Renal cortical epithelial cell (primary cell): ENCODE data around the gene EPS8L3. TPM values are rescaled to one million over a fixed set of nuclear protein-coding genes. Genes with fewer than 3 reads are reported as not detected.

Experiments used
- DNase-seq: peaks from one replicate; pipeline ENCODE4 v3.0.0-alpha.2; 2011; ENCODE audit warnings: low read depth
- total RNA-seq: library from RNA; depleted of rRNA; stranded (reverse); fragments of >200 nt; gene quantifications from 2 replicates; pipeline ENCODE4 v1.2.3, GENCODE V29; 2014

EPS8L3 gene
- total RNA-seq, 1 donor from 2014 or later, result not detected

DNA sequence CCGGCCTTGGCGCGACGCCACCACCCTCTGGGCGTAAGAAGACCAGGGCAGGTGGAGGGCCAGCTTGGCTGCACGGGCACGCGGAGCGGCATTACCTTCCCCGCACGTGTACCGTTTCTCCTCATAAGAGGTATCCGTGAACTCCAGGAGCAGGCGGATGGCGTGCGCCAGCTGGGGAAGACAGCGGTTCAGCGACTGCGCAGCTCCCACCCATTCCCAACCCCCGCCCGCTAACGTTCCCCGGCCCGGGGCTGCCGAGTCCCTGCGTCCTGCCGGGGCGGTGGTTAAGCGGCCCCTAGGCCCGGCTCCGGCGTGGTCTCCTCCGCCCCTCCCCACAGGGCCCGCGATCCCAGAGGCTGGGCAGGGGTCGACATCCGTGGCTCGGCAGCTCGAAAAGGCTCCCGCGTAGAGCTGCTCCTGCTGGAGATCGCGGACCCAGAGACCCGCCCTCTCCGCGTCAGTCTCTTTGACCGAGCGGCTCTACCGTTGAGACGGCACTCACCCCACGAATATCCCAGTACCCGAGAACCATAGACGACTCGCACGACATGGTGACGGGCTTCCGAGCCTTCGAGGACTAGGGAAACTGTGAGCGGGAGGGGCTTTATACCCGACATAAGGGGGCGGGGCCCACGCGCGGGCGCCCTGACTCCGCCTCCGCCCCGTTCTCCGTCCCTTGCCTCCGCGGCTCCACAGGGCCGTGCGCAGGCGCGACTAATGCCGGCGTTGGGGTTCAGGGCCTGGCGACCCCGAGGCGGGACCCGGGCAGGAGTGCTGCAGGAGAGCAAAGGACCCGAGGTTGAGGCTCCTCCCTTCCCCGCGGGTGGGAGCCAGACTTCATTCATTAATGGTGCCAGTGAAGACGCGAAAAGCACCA lies 23.7 kb downstream of the EPS8L3 start:
- no peak for DNase-seq

GRCh38 chr1:109733236-109733870 lies 30.4 kb downstream of the EPS8L3 start:
- DNase-seq, result no peak

- DNase-seq, result no peak
These were observed 31.3 kb downstream of the EPS8L3 start for GRCh38 chr1:109732390-109732881.

- peak; percentile 55 for DNase-seq
These were observed 33.1 kb downstream of the EPS8L3 start for GRCh38 chr1:109730666-109731065.

DNA sequence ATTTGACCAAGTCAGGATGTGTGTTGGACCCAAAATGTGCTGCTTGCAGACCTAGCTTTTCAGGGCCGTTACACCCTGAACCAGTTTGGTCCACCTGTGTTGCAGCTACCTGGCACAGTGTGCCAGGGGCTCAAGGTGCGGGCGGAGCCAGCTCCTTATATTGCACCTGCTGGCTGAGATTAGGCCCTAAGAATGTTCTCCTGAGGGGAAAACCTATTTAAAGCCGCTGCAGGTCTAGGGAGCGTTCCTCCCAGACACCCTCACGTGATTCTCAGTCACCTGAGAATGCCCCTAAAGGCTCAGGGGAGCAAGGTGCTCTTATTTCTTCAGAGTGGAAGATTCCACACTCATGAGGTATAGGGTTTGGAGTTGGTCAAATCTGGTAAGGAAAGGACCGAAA lies 34.9 kb downstream of the EPS8L3 start:
- DNase-seq, result no peak

DNA sequence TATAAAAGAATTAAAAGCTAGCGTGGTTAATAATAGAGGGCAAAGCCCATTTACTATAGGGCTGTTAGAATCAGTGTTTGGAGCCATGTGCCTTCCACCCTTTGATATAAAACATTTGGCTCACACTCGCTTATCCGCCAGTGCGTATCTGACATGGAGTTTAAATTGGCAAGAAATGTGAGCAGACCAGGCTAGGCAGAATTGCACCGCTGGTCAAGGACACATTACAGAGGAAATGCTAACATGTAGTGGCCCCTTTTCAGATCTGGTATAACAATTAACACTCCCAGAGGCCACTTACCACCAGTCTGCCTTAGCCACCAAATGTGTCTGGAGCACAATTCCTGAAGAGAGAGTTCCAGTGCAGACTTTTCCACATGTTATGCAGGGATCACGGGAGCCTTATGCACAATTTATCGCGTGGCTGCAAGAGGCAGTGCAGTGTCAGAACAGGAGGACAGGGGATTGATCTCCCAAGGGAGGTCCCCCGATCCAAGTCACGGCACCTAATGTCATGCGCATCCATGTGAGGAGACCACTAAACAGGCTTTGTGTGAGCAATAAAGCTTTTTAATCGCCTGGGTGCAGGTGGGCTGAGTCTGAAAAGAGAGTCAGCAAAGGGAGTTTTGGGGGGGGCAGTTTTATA lies 36.9 kb downstream of the EPS8L3 start:
- DNase-seq, result no peak

DNA sequence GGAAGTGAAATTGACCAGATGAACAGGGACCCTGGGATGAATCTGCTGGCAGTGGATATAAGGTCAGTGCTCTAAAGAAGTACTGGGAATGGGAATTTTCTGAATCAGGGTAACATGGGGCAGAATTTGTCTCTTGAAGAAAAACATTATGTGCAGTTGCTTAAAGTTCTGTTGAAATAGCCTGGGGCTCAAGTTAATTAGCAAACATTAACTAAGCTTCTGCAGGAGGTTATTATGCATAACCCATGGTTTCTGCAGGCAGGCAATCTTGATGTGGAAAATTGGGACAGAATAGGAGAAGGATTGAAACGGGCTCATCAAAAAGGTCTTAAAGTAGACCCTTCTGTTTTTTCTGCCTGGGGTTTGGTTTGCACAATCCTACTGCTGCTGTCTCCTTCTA lies 37.7 kb downstream of the EPS8L3 start:
- peak; percentile 84 for DNase-seq

DNA sequence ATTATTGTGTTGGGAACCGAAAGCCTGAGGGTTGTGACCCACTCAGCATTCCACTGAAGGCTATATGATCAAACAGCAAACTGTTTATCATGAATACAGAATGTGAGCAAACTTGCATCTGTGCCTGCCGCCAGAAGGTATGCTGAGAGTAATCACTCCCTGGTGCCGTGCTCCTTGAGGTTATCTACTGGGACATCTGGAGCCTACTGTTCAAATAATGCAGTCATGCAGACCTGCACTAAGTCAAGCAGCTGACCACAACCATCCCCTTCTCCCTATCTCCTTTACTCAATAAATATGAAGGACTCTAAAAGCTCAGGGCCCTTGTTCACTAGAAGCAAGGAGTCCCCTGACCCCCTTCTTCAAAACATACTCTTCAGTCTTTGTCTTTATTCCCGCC lies 38.2 kb downstream of the EPS8L3 start:
- DNase-seq, result no peak

DNA sequence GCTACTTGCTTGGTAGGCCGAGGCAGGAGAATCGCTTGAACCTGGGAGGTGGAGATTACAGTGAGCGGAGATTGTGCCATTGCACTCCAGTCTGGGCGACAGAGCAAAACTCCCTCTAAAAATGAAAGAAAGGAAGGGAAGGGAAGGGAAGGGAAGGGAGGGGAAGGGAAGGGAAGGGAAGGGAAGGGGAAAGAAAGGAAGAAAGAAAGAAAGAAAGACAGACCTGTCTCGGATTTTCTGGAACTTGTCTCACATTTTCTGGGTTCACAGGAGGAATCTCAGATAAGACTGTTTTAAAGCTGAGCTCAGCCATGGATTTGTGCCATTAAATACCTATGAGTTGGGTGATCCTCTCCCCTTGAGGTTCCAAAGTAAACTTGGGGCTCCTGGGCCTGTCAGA lies 38.8 kb downstream of the EPS8L3 start:
- DNase-seq, result no peak

DNA sequence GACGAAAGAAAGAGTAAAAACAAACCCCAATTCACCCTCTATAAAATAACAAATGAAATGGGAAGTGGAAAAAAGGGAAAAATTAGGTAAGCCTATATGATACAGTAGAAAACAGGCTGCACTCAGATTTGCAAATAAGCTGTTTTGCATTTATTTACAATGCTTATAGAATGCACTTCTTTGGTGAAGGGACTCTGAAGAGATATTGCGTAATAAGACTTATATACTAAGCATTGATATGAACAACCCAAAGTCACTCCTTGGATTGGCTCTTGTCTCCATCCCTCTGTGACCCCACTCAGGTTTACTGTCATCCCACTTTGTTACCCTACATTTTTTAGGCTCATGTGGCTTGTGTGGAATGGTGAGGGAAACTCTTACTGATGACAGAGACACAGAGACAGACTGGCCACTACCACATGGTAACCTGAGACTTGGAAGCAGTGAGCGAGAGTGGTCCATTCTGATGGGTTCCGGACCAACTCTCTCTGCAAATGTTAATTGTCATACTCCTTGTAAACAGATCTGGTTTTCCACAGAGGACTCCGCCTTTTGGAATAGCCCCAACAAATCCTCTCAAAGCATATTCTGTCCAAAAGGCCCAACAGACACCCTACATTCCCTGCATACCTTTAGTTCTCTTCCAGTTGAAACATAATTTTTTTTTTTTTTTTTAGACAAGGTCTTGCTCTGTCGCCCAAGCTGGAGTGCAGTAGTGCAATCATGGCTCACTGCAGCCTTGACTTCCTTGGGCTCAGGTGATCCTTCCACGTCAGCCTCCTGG lies 40.6 kb downstream of the EPS8L3 start:
- DNase-seq, result no peak

- no peak for DNase-seq
These were observed 41.8 kb downstream of the EPS8L3 start for GRCh38 chr1:109721971-109722370.

DNA sequence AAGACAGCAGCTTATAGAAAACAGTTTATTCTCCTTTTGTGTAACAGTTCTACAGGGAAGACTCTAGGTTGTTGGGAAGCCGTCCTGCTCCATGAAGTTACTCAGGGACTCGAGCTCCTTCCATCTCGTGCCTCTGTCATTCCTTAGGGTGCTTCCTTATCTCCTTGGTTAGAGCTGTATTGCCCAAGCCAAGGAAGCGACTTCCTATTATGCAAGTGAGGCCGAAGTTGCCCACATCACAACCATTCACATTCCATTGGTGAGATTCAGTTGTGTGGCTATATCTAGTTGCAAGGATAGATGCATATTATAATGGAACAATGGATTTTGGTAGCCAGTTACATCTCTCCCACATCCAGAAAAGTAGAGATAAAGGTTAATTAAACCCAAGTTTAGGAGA lies 42.7 kb downstream of the EPS8L3 start:
- DNase-seq, result no peak

GRCh38 chr1:109719337-109719837 lies 44.3 kb downstream of the EPS8L3 start:
- no peak for DNase-seq

GRCh38 chr1:109718495-109718894 lies 45.2 kb downstream of the EPS8L3 start:
- peak; percentile 63 for DNase-seq

DNA sequence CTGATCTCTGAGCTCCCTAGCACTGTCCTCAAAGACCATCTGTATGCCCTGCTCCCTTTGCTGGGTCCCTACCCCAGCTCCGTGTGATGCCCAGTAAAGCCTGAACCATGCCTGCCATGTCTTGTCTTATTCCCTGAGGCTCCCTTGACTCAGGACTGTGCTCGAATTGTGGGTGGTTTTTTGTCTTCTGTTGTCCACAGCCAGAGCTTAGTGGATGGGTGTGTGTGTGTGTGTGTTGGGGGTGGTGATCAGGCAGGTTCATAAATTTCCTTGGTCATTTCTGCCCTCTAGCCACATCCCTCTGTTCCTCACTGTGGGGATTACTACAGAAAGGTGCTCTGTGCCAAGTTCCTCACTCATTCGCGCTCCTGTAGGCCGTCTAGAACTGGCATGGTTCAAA lies 46.0 kb downstream of the EPS8L3 start:
- no peak for DNase-seq

GRCh38 chr1:109716570-109717090 lies 47.1 kb downstream of the EPS8L3 start:
- no peak for DNase-seq

DNA sequence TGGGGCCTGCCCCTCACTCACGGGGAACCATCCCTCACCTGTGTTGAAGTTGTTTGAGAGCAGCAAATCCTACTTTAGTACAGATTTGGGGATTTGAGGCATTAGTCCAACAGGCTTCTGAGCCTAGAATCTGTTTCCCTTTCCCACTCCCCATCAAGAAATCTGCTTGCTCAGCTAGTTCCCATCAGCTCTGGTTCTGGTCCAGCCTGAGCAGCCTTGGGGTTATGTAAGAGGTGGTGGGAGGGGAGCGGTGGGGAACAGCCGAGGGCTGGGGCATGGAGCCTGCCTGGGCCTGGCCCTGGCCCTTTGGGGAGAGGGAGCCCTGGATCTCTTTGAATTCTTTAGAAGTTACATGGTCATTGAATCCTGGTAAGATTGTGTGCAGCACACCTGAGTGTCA lies 47.6 kb downstream of the EPS8L3 start:
- no peak for DNase-seq

DNA sequence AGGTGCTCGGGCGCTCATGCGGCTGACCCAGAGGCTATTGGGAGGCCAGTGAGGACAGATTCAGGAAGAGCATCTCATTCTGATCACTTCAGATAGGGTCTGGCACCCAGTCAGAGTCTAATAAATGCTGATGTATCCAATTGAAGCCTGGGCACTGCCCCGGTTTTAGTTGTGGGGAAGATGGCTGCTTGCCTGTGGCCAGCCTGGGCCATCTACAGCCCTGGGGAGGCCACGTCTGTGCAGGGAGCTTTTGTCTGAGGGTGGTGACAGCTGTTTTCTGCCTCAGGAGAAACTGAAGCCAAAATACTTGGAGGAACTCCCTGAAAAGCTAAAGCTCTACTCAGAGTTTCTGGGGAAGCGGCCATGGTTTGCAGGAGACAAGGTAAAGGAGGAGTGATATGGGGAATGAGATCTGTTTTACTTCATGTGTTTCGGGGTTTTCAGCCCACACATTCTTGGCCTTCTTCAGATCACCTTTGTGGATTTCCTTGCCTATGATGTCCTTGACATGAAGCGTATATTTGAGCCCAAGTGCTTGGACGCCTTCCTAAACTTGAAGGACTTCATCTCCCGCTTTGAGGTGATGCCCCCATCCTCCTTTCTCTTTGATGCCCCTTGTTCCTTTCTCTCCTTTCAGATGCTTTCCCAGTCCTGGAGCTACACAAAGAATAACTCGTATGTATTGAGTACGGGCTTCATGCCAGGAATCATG lies 48.9 kb downstream of the EPS8L3 start:
- DNase-seq, result no peak

GRCh38 chr1:109713636-109714035 lies 50.1 kb downstream of the EPS8L3 start:
- DNase-seq, result no peak

DNA sequence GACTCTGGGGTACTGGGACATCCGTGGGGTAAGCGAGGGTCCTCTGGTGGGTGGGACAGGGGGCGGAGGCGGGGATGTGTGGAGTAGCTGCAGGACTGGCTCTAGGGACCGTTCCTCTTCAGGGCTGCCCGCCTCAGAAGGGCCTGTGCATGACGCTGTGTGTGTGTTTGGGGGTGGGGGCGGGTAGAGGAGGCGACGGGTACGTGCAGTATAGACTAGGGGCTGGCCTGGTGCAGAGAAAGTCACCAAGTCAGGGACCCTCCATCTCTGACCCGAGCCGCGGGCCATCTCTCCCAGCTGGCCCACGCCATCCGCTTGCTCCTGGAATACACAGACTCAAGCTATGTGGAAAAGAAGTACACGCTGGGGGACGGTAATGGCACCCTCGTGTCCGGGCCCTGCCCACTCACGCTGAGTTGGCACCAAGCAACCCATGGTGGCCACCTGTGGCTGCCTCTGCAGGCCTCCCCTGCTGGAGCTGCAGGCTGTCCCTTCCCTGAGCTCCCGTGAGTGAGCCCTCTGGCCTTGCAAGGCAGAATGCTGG lies 51.3 kb downstream of the EPS8L3 start:
- no peak for DNase-seq
